Lung (tissue), 12 donors: ENCODE data around the gene KCNH5. TPM values are rescaled to one million over a fixed set of nuclear protein-coding genes. Genes with fewer than 3 reads are reported as not detected.

Experiments used
- ATAC-seq: fragments of 200-7000 bp; cut with Tn5 transposase; one replicate; pipeline ENCODE4 v1.9.1; 2020; ENCODE audit warnings: moderate number of reproducible peaks; ENCODE audit not compliant: insufficient read depth, low FRiP score
- DNase-seq, 3 donors: peaks; one replicate each; pipeline ENCODE4 v3.0.0-alpha.2; 2013 to 2017
- H3K27ac ChIP-seq, 2 donors: one replicate each; pipeline ENCODE4 v1.5.1; 2013; ENCODE audit warnings: mild to moderate bottlenecking in 2 of 2, moderate library complexity in 2 of 2, control low read depth in 1 of 2, inconsistent platforms in 1 of 2, low read depth in 1 of 2, low read length in 1 of 2
- H3K27me3 ChIP-seq, 3 donors: one replicate each; pipeline ENCODE4 v1.5.1; 2013; ENCODE audit warnings: low read length in 2 of 3; ENCODE audit not compliant: control insufficient read depth in 3 of 3, insufficient read depth in 3 of 3
- H3K36me3 ChIP-seq, 4 donors: one replicate each; pipeline ENCODE4 v1.5.1; 2013; ENCODE audit warnings: low read length in 4 of 4, mild to moderate bottlenecking in 1 of 4, moderate library complexity in 1 of 4; ENCODE audit not compliant: control insufficient read depth in 4 of 4, insufficient read depth in 4 of 4
- H3K4me1 ChIP-seq, 5 donors: one replicate each; pipeline ENCODE4 v1.5.1; 2013; ENCODE audit warnings: low read length in 5 of 5, mild to moderate bottlenecking in 2 of 5, moderate library complexity in 1 of 5; ENCODE audit not compliant: control insufficient read depth in 5 of 5, insufficient read depth in 5 of 5
- H3K4me3 ChIP-seq: one replicate; pipeline ENCODE4 v1.5.1; 2013; ENCODE audit warnings: mild to moderate bottlenecking, control low read depth, moderate library complexity
- H3K9ac ChIP-seq, 2 donors: one replicate each; pipeline ENCODE4 v1.5.1; 2013; ENCODE audit warnings: low read length in 2 of 2, control low read depth in 1 of 2; ENCODE audit not compliant: insufficient read depth in 1 of 2
- H3K9me3 ChIP-seq, 4 donors: one replicate each; pipeline ENCODE4 v1.5.1; 2013; ENCODE audit warnings: low read length in 3 of 4, mild to moderate bottlenecking in 1 of 4, moderate library complexity in 1 of 4; ENCODE audit not compliant: control insufficient read depth in 4 of 4, insufficient read depth in 3 of 4
- WGBS, 2 donors: extraction: QIAGEN DNeasy Blood & Tissue Kit; methylation state at CpG; one replicate each; pipeline ENCODE4 v1.1.7; 2013; 5-methylcytosine and 5-hydroxymethylcytosine counted together
- polyA plus RNA-seq, 2 donors: library from polyadenylated mRNA; stranded (reverse); fragments of 200-250 nt; gene quantifications; one replicate each; pipeline ENCODE4 v1.2.1, GENCODE V29; 2013
- total RNA-seq, 2 donors: library from RNA; depleted of rRNA in 1 of 2; stranded (reverse); fragments of >200 nt in 1 of 2; gene quantifications; one replicate each; pipeline ENCODE4 v1.2.1, GENCODE V29; 2014 to 2021
- TF ChIP-seq, protein P1 (sequence below): IDR thresholded peaks from 2 replicates; pipeline ENCODE4 v1.5.1; 2012; ENCODE audit warnings: mild to moderate bottlenecking; ENCODE audit errors: control extremely low read depth, extremely low read depth
- donor health status: control.
- donor health status: control.
- donor health status: Bipolar disorder and iron deficiency.
- donor health status: healthy.
- donor health status: DM: yes; HTN: yes; CAD: no.

Gene KCNH5
- total and polyA plus RNA-seq, 4 donors = 0.03 to 0.40 (median 0.08) TPM; not detected in 1

DNA sequence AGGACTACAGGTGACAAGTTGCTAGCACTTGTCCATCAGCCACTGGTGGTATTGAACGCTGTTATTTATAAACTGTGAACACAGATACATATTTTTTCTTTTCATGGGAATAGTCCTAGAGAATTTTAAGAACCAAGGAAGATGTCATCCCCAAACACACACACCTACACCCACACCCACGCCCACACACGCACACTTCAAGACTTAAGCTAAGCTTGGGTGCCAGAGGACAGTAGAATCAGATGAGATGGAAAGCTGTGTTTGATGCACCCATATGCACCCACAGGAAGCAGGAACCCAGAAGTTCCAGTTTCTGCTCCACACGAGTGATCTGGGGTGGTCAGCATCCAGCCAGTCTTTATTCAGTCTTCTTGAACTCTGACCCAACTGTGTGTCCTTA, 348.3 kb downstream of the KCNH5 start:
- no peak overlapping the region for H3K9ac ChIP-seq
- WGBS, 2 donors = 84 to 88% methylated on average over 4 of the region's 4 CpGs
- H3K4me1 ChIP-seq = peaks cover 0 to 3% (median 0%) of the 10 kb centered on the region in 5 donors
- DNase-seq (no peak), ATAC-seq (no peak)
- no peaks in the 10 kb centered on the region for H3K27me3 ChIP-seq
- TF ChIP-seq, protein P1, sequence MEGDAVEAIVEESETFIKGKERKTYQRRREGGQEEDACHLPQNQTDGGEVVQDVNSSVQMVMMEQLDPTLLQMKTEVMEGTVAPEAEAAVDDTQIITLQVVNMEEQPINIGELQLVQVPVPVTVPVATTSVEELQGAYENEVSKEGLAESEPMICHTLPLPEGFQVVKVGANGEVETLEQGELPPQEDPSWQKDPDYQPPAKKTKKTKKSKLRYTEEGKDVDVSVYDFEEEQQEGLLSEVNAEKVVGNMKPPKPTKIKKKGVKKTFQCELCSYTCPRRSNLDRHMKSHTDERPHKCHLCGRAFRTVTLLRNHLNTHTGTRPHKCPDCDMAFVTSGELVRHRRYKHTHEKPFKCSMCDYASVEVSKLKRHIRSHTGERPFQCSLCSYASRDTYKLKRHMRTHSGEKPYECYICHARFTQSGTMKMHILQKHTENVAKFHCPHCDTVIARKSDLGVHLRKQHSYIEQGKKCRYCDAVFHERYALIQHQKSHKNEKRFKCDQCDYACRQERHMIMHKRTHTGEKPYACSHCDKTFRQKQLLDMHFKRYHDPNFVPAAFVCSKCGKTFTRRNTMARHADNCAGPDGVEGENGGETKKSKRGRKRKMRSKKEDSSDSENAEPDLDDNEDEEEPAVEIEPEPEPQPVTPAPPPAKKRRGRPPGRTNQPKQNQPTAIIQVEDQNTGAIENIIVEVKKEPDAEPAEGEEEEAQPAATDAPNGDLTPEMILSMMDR = no peak
- H3K9me3 ChIP-seq = no peaks in the 10 kb centered on the region
- no peak overlapping the region for H3K4me3 ChIP-seq
- H3K36me3 ChIP-seq = no peaks in the 10 kb centered on the region
- H3K27ac ChIP-seq = no peak overlapping the region

DNA sequence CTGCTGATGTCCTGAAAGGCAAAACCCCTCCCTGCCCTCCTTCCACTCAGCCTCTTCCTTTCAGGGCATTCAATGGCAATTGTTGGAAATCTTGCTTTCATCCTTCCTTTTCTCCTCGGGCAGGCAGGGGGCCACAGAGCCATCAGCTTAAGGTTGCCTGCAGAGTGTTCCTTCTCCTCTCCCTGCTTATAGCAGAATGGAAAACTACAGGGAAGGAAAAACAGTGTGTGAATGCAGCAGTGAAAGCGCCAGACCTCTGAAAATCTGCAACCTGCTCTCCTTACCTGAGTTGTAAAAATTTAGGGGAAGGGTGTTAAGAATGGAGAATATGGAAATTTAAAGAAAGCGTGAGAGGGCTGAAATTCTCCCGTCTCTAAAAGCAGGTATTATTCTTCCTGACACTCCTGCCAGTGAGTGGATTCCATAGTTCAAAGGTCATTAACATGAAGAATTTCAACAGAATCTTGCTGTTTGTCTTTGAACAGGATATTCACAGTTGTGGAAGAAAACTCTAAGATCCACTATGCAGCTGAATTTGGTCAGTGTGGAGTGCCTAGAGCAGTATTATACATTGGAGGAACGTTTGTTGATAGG, 348.8 kb downstream of the KCNH5 start:
- TF ChIP-seq, protein P1 = no peak
- 30 to 34% methylated on average over 5 of the region's 5 CpGs for WGBS, 2 donors
- DNase-seq (no peak), ATAC-seq (no peak)
- no peak overlapping the region for H3K9ac ChIP-seq
- H3K4me1 ChIP-seq = peaks cover 0 to 4% (median 0%) of the 10 kb centered on the region in 5 donors
- no peak overlapping the region for H3K4me3 ChIP-seq
- no peak overlapping the region for H3K27ac ChIP-seq
- no peaks in the 10 kb centered on the region for H3K9me3 ChIP-seq
- no peaks in the 10 kb centered on the region for H3K36me3 ChIP-seq
- H3K27me3 ChIP-seq = no peaks in the 10 kb centered on the region

DNA sequence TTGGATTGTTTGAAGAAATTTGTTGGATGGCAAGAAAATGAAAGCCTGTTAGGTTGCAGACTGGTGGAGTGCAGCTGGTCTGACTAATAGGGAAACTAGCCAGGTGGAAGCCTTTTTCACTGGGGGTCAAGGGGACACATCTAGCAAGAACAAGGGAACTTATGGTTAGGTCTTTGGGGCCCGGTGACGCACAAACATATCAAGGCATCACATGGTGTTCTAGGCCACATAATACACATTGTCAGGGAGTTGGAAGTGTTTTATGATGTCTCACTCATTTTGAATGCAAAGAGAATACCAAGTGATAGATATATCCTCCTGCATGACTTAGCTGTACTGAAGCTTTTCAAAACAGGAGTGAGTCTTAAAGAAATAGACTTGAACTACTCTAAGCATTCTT, 351.2 kb downstream of the KCNH5 start:
- 98 to 100% methylated on average over 2 of the region's 2 CpGs for WGBS, 2 donors
- H3K4me1 ChIP-seq = peaks cover 0 to 4% (median 0%) of the 10 kb centered on the region in 5 donors
- no peak for ATAC-seq

More for the DNA sequence above, 351.2 kb downstream of the KCNH5 start:
- no peak overlapping the region for H3K4me3 ChIP-seq
- DNase-seq = no peak
- TF ChIP-seq, protein P1 = no peak
- no peak overlapping the region for H3K27ac ChIP-seq
- H3K9me3 ChIP-seq = no peaks in the 10 kb centered on the region
- no peaks in the 10 kb centered on the region for H3K36me3 ChIP-seq
- H3K27me3 ChIP-seq = no peaks in the 10 kb centered on the region
- no peak overlapping the region for H3K9ac ChIP-seq
